GM10266 (cell line): Measurements from ENCODE around the gene SNN.

Experiments used
- DNase-seq: peaks from one replicate; pipeline ENCODE4 v3.0.0; 2012; ENCODE audit errors: extremely low spot score
- TF ChIP-seq, protein P1 (sequence below): IDR thresholded peaks from 2 replicates; pipeline ENCODE4 v1.5.1; 2012; ENCODE audit warnings: mild to moderate bottlenecking, low read depth; ENCODE audit not compliant: control insufficient read depth, insufficient read depth; ENCODE audit errors: missing control alignments

SNN gene

DNA sequence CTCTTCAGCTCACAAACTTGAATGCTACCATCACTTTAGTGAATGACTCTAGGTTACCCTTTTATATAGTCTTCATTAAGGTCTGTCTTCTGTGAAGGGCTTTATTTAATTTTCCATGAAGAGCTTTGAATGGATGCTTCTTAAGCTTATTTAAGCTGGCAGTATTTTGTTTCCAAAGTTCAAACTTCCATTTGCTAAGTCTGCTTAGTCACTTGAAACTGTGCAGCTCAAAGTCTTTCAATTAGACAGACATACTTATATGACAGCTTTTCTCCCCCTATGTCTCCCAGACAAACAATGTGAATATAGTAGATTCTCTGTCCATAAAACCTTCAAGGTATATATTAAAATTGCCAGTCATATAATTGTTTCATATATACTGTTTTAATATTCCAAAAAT lies 50.9 kb downstream of the SNN start:
- TF ChIP-seq, protein P1, sequence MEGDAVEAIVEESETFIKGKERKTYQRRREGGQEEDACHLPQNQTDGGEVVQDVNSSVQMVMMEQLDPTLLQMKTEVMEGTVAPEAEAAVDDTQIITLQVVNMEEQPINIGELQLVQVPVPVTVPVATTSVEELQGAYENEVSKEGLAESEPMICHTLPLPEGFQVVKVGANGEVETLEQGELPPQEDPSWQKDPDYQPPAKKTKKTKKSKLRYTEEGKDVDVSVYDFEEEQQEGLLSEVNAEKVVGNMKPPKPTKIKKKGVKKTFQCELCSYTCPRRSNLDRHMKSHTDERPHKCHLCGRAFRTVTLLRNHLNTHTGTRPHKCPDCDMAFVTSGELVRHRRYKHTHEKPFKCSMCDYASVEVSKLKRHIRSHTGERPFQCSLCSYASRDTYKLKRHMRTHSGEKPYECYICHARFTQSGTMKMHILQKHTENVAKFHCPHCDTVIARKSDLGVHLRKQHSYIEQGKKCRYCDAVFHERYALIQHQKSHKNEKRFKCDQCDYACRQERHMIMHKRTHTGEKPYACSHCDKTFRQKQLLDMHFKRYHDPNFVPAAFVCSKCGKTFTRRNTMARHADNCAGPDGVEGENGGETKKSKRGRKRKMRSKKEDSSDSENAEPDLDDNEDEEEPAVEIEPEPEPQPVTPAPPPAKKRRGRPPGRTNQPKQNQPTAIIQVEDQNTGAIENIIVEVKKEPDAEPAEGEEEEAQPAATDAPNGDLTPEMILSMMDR: no peak
- DNase-seq: no peak

GRCh38 chr16:11719762-11720161 lies 51.5 kb downstream of the SNN start:
- TF ChIP-seq, protein P1: no peak
- DNase-seq: no peak

GRCh38 chr16:11721781-11722467 lies 53.7 kb downstream of the SNN start:
- TF ChIP-seq, protein P1: no peak
- no peak for DNase-seq

- TF ChIP-seq, protein P1: no peak
- no peak for DNase-seq
Measured at GRCh38 chr16:11722468-11722808, 54.2 kb downstream of the SNN start.

- TF ChIP-seq, protein P1: no peak
- DNase-seq: no peak
Measured at GRCh38 chr16:11725457-11725856, 57.2 kb downstream of the SNN start.

DNA sequence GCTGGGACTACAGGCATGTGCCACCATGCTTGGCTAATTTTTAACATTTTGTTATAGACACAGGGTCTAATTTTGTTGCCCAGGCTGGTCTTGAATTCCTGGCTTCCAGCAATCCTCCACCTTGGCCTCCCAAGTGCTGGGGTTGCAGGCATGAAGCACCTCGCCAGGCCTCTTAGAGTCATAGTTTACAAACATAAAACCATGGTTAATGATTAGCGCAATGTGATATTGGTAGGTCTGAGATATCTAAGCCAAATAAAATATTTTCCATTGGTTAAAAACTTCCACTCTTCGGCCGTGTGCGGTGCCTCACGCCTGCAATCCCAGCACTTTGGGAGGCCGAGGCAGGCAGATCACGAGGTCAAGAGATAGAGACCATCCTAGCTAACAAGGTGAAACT lies 57.8 kb downstream of the SNN start:
- TF ChIP-seq, protein P1: no peak
- no peak for DNase-seq

DNA sequence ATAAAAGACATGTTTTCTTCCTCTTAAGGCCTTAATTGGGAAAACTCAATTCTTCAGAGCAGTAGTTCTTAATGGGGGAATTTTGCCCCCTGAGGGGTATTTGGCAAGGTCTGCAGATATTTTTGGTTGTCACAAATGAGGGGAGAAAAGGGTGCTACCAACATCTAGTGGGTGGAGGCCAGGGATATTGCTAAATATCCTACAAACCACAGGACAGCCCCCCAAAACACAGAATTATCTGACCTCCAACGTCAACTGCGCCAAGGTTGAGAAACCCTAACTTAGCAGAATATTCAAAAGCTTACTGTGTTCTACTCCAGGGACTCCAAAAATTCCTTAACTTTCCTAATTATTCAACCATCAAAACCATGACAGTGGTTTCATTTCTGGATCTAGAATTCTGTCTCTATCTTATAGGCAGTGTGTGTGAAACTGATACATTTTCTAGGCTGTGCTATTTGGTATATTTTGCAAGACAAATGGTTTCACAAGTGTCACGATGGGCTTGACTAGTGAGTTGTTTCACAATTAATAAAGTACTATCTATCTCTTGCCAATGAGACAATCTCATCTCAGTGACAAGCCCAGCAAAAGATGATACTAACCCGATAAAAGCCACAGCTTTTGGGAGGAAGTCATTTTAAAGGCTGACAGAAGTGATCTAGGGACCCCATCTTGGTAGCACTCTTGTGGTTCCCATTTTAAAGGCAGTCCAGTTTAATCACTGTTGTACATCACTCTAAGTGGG lies 59.7 kb downstream of the SNN start:
- DNase-seq: peak; percentile 39
- TF ChIP-seq, protein P1: no peak
